Activated T-cell treated with anti-CD3 and anti-CD28 coated beads, Interleukin-2, amount 50 U/mL, for 72 hours (primary cell): ENCODE results near the gene MAP4K4. TPM values are rescaled to one million over a fixed set of nuclear protein-coding genes. Genes with fewer than 3 reads are reported as not detected.

Experiments used
- total RNA-seq, 2 donors: library from RNA; stranded (reverse); gene quantifications; one replicate each; pipeline ENCODE4 v1.2.3, GENCODE V29; 2022

MAP4K4 gene
- total RNA-seq, 2 donors from 2014 or later = 72.1 to 85.1 TPM

Other genes starting within 250 kb of the MAP4K4 start
- 1 to 10 TPM; 1.4 to 2.3 TPM for gene RFX8, start 222.6 kb upstream of the MAP4K4 start, total RNA-seq